WERI-Rb-1 (cell line): ENCODE measurements around the gene HS2ST1.

ENCODE experiments used
- DNase-seq: peaks from one replicate; pipeline ENCODE4 v3.0.0-alpha.2; 2020
- H3K27ac ChIP-seq: fragments of 250-450 bp; sonication (Bioruptor Pico); 2 replicates; pipeline ENCODE4 v1.5.1; 2020; ENCODE audit warnings: mild to moderate bottlenecking, moderate library complexity
- H3K27me3 ChIP-seq: fragments of 250-450 bp; sonication (Bioruptor Pico); 2 replicates; pipeline ENCODE4 v1.5.1; 2021; ENCODE audit warnings: mild to moderate bottlenecking, low read depth, moderate library complexity; ENCODE audit not compliant: insufficient read depth, severe bottlenecking
- H3K36me3 ChIP-seq: fragments of 250-450 bp; sonication (Bioruptor Pico); 2 replicates; pipeline ENCODE4 v1.5.1; 2020; ENCODE audit warnings: mild to moderate bottlenecking, moderate library complexity
- H3K4me3 ChIP-seq: 2 replicates; pipeline ENCODE4 v1.5.1; 2011; ENCODE audit warnings: low read depth, mild to moderate bottlenecking, control low read depth, low read length
- H3K9me3 ChIP-seq: fragments of 250-450 bp; sonication (Bioruptor Pico); 2 replicates; pipeline ENCODE4 v1.5.1; 2021; ENCODE audit warnings: mild to moderate bottlenecking, moderate library complexity; ENCODE audit not compliant: severe bottlenecking
- CTCF ChIP-seq: IDR thresholded peaks from 2 replicates; pipeline ENCODE4 v1.5.1; 2011; ENCODE audit warnings: low read depth, mild to moderate bottlenecking, control low read depth, inconsistent platforms, low read length

Gene HS2ST1

GRCh38 chr1:87034351-87034750 is 119.9 kb downstream of the HS2ST1 start:
- no peak overlapping the region for H3K4me3 ChIP-seq
- H3K9me3 ChIP-seq: no peaks in the 10 kb centered on the region
- no peaks in the 10 kb centered on the region for H3K36me3 ChIP-seq
- no peaks in the 10 kb centered on the region for H3K27me3 ChIP-seq
- no peak for TF ChIP-seq CTCF
- no peak overlapping the region for H3K27ac ChIP-seq
- DNase-seq: no peak

- no peaks in the 10 kb centered on the region for H3K27me3 ChIP-seq
- no peak overlapping the region for H3K4me3 ChIP-seq
- TF ChIP-seq CTCF: no peak
- no peak overlapping the region for H3K27ac ChIP-seq
- no peaks in the 10 kb centered on the region for H3K9me3 ChIP-seq
- DNase-seq: no peak
- H3K36me3 ChIP-seq: no peaks in the 10 kb centered on the region
These were observed 124.7 kb downstream of the HS2ST1 start for GRCh38 chr1:87039096-87039495.

GRCh38 chr1:87042111-87042811 is 127.8 kb downstream of the HS2ST1 start:
- Histone ChIP-seq H3K27ac (no peak overlapping the region), H3K4me3 (no peak overlapping the region), H3K27me3 (no peaks in the 10 kb centered on the region), H3K9me3 (no peaks in the 10 kb centered on the region), H3K36me3 (no peaks in the 10 kb centered on the region)
- no peak for TF ChIP-seq CTCF
- DNase-seq: no peak

GRCh38 chr1:87044424-87044823 is 130.0 kb downstream of the HS2ST1 start:
- H3K27me3 ChIP-seq: no peaks in the 10 kb centered on the region
- no peak for DNase-seq
- H3K4me3 ChIP-seq: no peak overlapping the region
- no peaks in the 10 kb centered on the region for H3K36me3 ChIP-seq
- no peak overlapping the region for H3K27ac ChIP-seq
- no peak for TF ChIP-seq CTCF
- no peaks in the 10 kb centered on the region for H3K9me3 ChIP-seq

GRCh38 chr1:87044840-87045239 is 130.4 kb downstream of the HS2ST1 start:
- Histone ChIP-seq H3K27me3 (no peaks in the 10 kb centered on the region), H3K4me3 (no peak overlapping the region), H3K9me3 (no peaks in the 10 kb centered on the region), H3K27ac (no peak overlapping the region), H3K36me3 (no peaks in the 10 kb centered on the region)
- DNase-seq: no peak
- no peak for TF ChIP-seq CTCF

- H3K36me3 ChIP-seq: no peaks in the 10 kb centered on the region
- H3K4me3 ChIP-seq: no peak overlapping the region
- H3K9me3 ChIP-seq: no peaks in the 10 kb centered on the region
- H3K27ac ChIP-seq: no peak overlapping the region
- H3K27me3 ChIP-seq: no peaks in the 10 kb centered on the region
- TF ChIP-seq CTCF: no peak
- no peak for DNase-seq
These were observed 131.4 kb downstream of the HS2ST1 start for GRCh38 chr1:87045761-87046304.
